ENCODE measurements around the gene KRT7.
A peak's percentile ranks its signal among the peaks of the same experiment; 100 is the strongest.

KRT7 gene

GRCh38 chr12:52215587-52216031 lies 17.4 kb upstream of the KRT7 start:
- Histone ChIP-seq H3K9ac (no peak overlapping the region), H3K36me3 (ENCODE audit: control insufficient read depth, insufficient read depth, low read length) (no peaks in the 10 kb centered on the region), H3K4me3 (ENCODE audit: low read depth, low read length) (no peak overlapping the region), H3K27ac (peak overlapping the region; percentile 83), H3K4me2 (ENCODE audit: low read length) (peak overlapping the region; percentile 68), H3K27me3 (ENCODE audit: control insufficient read depth, insufficient read depth, low read length) (no peaks in the 10 kb centered on the region), H3K9me3 (ENCODE audit: control insufficient read depth, low read length) (no peaks in the 10 kb centered on the region), H2AFZ (peak overlapping the region; percentile 51), H3K4me1 (peaks cover 61% of the 10 kb centered on the region), H3K79me2 (no peaks in the 10 kb centered on the region)
- TF ChIP-seq CTCF (IDR thresholded peaks at IDR 0.05), result no peak

GRCh38 chr12:52216100-52216499 lies 16.9 kb upstream of the KRT7 start:
- TF ChIP-seq CTCF (IDR thresholded peaks at IDR 0.05), result no peak
- H3K4me1 ChIP-seq, result peaks cover 65% of the 10 kb centered on the region

GRCh38 chr12:52216807-52217206 lies 16.2 kb upstream of the KRT7 start:
- H3K27ac ChIP-seq, result peak overlapping the region; percentile 83
- H3K4me2 ChIP-seq (ENCODE audit: low read length), result peak overlapping the region; percentile 68
- no peaks in the 10 kb centered on the region for H3K36me3 ChIP-seq (ENCODE audit: control insufficient read depth, insufficient read depth, low read length)
- peaks cover 67% of the 10 kb centered on the region for H3K4me1 ChIP-seq
- H3K9me3 ChIP-seq (ENCODE audit: control insufficient read depth, low read length), result no peaks in the 10 kb centered on the region
- no peak overlapping the region for H3K4me3 ChIP-seq (ENCODE audit: low read depth, low read length)
- H3K79me2 ChIP-seq, result no peaks in the 10 kb centered on the region
- H2AFZ ChIP-seq, result peak overlapping the region; percentile 62
- no peaks in the 10 kb centered on the region for H3K27me3 ChIP-seq (ENCODE audit: control insufficient read depth, insufficient read depth, low read length)
- TF ChIP-seq CTCF (IDR thresholded peaks at IDR 0.05), result no peak
- no peak overlapping the region for H3K9ac ChIP-seq

More at GRCh38 chr12:52216100-52216499, 16.9 kb upstream of the KRT7 start:
- H3K9me3 ChIP-seq (ENCODE audit: control insufficient read depth, low read length), result no peaks in the 10 kb centered on the region
- H3K79me2 ChIP-seq, result no peaks in the 10 kb centered on the region
- H3K9ac ChIP-seq, result no peak overlapping the region
- H3K36me3 ChIP-seq (ENCODE audit: control insufficient read depth, insufficient read depth, low read length), result no peaks in the 10 kb centered on the region
- peak overlapping the region; percentile 68 for H3K4me2 ChIP-seq (ENCODE audit: low read length)
- H3K27ac ChIP-seq, result peak overlapping the region; percentile 83
- no peak overlapping the region for H3K4me3 ChIP-seq (ENCODE audit: low read depth, low read length)
- no peaks in the 10 kb centered on the region for H3K27me3 ChIP-seq (ENCODE audit: control insufficient read depth, insufficient read depth, low read length)
- H2AFZ ChIP-seq, result peak overlapping the region; percentile 51

- peak overlapping the region; percentile 62 for H2AFZ ChIP-seq
- H3K27ac ChIP-seq, result peak overlapping the region; percentile 83
- no peaks in the 10 kb centered on the region for H3K9me3 ChIP-seq (ENCODE audit: control insufficient read depth, low read length)
- no peak for TF ChIP-seq CTCF (IDR thresholded peaks at IDR 0.05)
- H3K9ac ChIP-seq, result no peak overlapping the region
- no peaks in the 10 kb centered on the region for H3K79me2 ChIP-seq
- H3K4me3 ChIP-seq (ENCODE audit: low read depth, low read length), result no peak overlapping the region
- peaks cover 70% of the 10 kb centered on the region for H3K4me1 ChIP-seq
- H3K27me3 ChIP-seq (ENCODE audit: control insufficient read depth, insufficient read depth, low read length), result no peaks in the 10 kb centered on the region
- H3K36me3 ChIP-seq (ENCODE audit: control insufficient read depth, insufficient read depth, low read length), result no peaks in the 10 kb centered on the region
- H3K4me2 ChIP-seq (ENCODE audit: low read length), result peak overlapping the region; percentile 68
These were observed 15.8 kb upstream of the KRT7 start for GRCh38 chr12:52217223-52217622.

- Histone ChIP-seq H3K9me3 (ENCODE audit: control insufficient read depth, low read length) (no peaks in the 10 kb centered on the region), H3K36me3 (ENCODE audit: control insufficient read depth, insufficient read depth, low read length) (no peaks in the 10 kb centered on the region), H3K79me2 (no peaks in the 10 kb centered on the region), H2AFZ (peak overlapping the region; percentile 62), H3K4me2 (ENCODE audit: low read length) (peak overlapping the region; percentile 68), H3K27me3 (ENCODE audit: control insufficient read depth, insufficient read depth, low read length) (no peaks in the 10 kb centered on the region), H3K4me1 (peaks cover 70% of the 10 kb centered on the region), H3K4me3 (ENCODE audit: low read depth, low read length) (no peak overlapping the region), H3K27ac (peak overlapping the region; percentile 83), H3K9ac (no peak overlapping the region)
- no peak for TF ChIP-seq CTCF (IDR thresholded peaks at IDR 0.05)
These were observed 15.0 kb upstream of the KRT7 start for GRCh38 chr12:52218001-52218400.
